Hepatocyte (in vitro differentiated cells): ENCODE results near the gene AXIN2. TPM values are rescaled to one million over a fixed set of nuclear protein-coding genes. Genes with fewer than 3 reads are reported as not detected.

Experiments used
- DNase-seq: peaks from one replicate; pipeline ENCODE4 v3.0.0-alpha.2; 2016; ENCODE audit warnings: low spot score
- H2AFZ ChIP-seq: fragments of 200-600 bp; sonication (generic); 2 replicates; pipeline ENCODE4 v1.6.0; 2016; ENCODE audit warnings: antibody characterized with exemption, mild to moderate bottlenecking
- H3K27ac ChIP-seq: fragments of 200-600 bp; sonication (generic); 2 replicates; pipeline ENCODE4 v1.5.1; 2016; ENCODE audit warnings: mild to moderate bottlenecking
- H3K27me3 ChIP-seq: fragments of 200-600 bp; sonication (generic); 2 replicates; pipeline ENCODE4 v1.6.1; 2016
- H3K36me3 ChIP-seq: fragments of 200-600 bp; sonication (generic); replicated peaks from 2 replicates; pipeline ENCODE4 v1.5.1; 2016; ENCODE audit warnings: low read depth; ENCODE audit not compliant: insufficient read depth
- H3K4me1 ChIP-seq: fragments of 200-600 bp; sonication (generic); 2 replicates; pipeline ENCODE4 v1.5.1; 2016; ENCODE audit warnings: mild to moderate bottlenecking, moderate library complexity; ENCODE audit not compliant: insufficient read depth
- H3K4me2 ChIP-seq: fragments of 200-600 bp; sonication (generic); 2 replicates; pipeline ENCODE4 v1.6.0; 2016
- H3K4me3 ChIP-seq: fragments of 200-600 bp; sonication (generic); 2 replicates; pipeline ENCODE4 v1.5.1; 2016; ENCODE audit warnings: mild to moderate bottlenecking
- H3K79me2 ChIP-seq: fragments of 200-600 bp; sonication (generic); 2 replicates; pipeline ENCODE4 v1.6.0; 2017; ENCODE audit warnings: mild to moderate bottlenecking
- H3K9me2 ChIP-seq: fragments of 200-600 bp; sonication (generic); replicated peaks from 2 replicates; pipeline ENCODE4 v1.6.0; 2017; ENCODE audit warnings: mild to moderate bottlenecking; ENCODE audit not compliant: insufficient read depth
- H3K9me3 ChIP-seq: fragments of 200-600 bp; sonication (generic); 2 replicates; pipeline ENCODE4 v1.5.1; 2016; ENCODE audit warnings: low read depth, mild to moderate bottlenecking
- H4K20me1 ChIP-seq: fragments of 200-600 bp; sonication (generic); 2 replicates; pipeline ENCODE4 v1.6.0; 2016; ENCODE audit warnings: mild to moderate bottlenecking; ENCODE audit not compliant: insufficient read depth, poor library complexity, severe bottlenecking
- EZH2 ChIP-seq: fragments of 200-600 bp; sonication (generic); IDR thresholded peaks from 2 replicates; pipeline ENCODE4 v1.6.1; 2016; ENCODE audit warnings: antibody characterized with exemption, mild to moderate bottlenecking, borderline replicate concordance
- EZH2phosphoT487 ChIP-seq: fragments of 200-600 bp; sonication (generic); IDR thresholded peaks from one replicate; pipeline ENCODE4 v1.6.1; 2018; ENCODE audit warnings: antibody characterized with exemption, mild to moderate bottlenecking, low read depth, moderate library complexity; ENCODE audit not compliant: unreplicated experiment, severe bottlenecking
- WGBS: methylation state at CpG from one replicate; pipeline ENCODE4 v1.1.6; 2016; ENCODE audit warnings: low lambda C conversion rate; ENCODE audit errors: missing lambda C conversion rate; 5-methylcytosine and 5-hydroxymethylcytosine counted together
- polyA plus RNA-seq: library from polyadenylated mRNA; unstranded; fragments of >200 nt; fragmentation: Nextera tagmentation; extraction: Ambion mirVana; gene quantifications from 2 replicates; pipeline ENCODE4 v1.2.1, GENCODE V29; 2016
- total RNA-seq: library from RNA; depleted of rRNA; stranded (reverse); fragments of >200 nt; gene quantifications from 2 replicates; pipeline ENCODE4 v1.2.3, GENCODE V29; 2014
- TF ChIP-seq, protein P1 (sequence below): fragments of 200-600 bp; sonication (generic); IDR thresholded peaks from 2 replicates; pipeline ENCODE4 v1.5.1; 2016; ENCODE audit warnings: antibody characterized with exemption, mild to moderate bottlenecking; ENCODE audit not compliant: poor library complexity

AXIN2 gene
- total and polyA plus RNA-seq, 2 experiments from 2014 or later: 15.4 to 22.3 TPM

DNA sequence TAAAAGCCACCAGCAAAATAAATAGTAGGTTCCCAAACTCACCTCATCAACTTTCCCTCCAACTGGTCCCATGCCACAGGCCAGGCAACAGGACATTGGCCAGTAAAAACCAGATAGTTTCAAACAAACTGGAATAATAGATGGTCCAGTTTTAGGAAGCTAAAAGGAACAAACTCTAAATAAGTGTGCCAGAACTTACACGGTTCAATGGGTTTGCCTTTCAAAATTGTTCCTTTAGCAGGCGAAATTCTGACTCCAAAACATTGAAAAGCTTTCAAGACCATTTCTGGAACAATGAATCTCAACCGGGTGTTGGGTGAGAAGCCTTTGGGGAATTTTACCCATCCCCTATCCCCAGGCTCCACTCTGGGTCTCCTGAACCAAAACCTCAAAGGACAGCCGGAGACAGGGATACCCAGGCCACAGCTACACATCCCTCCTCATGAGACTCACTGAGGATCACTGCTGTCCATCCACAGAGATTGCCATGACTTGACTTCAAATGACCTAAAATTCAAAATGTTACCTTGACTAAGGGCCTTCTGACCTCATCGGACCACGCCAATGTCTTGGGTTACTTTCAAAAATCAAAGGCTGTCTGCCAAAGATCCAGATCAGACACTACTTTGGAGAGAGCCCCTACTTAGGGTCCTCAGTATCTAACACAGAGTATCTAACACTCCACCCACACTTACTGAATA, 13.0 kb downstream of the AXIN2 start:
- no peaks in the 10 kb centered on the region for H3K27me3 ChIP-seq
- H3K9me3 ChIP-seq: no peaks in the 10 kb centered on the region
- H3K9me2 ChIP-seq: no peaks in the 10 kb centered on the region
- WGBS: 93% methylated on average over 6 of the region's 6 CpGs
- H3K36me3 ChIP-seq: no peaks in the 10 kb centered on the region
- peaks cover 77% of the 10 kb centered on the region for H3K4me1 ChIP-seq
- no peak overlapping the region for H3K4me2 ChIP-seq
- peaks cover 36% of the 10 kb centered on the region for H3K79me2 ChIP-seq
- H3K4me3 ChIP-seq: no peak overlapping the region
- peaks cover 77% of the 10 kb centered on the region for H4K20me1 ChIP-seq
- H2AFZ ChIP-seq: no peak overlapping the region
- no peak for TF ChIP-seq EZH2phosphoT487
- DNase-seq: no peak
- peak overlapping the region; percentile 95 for H3K27ac ChIP-seq

DNA sequence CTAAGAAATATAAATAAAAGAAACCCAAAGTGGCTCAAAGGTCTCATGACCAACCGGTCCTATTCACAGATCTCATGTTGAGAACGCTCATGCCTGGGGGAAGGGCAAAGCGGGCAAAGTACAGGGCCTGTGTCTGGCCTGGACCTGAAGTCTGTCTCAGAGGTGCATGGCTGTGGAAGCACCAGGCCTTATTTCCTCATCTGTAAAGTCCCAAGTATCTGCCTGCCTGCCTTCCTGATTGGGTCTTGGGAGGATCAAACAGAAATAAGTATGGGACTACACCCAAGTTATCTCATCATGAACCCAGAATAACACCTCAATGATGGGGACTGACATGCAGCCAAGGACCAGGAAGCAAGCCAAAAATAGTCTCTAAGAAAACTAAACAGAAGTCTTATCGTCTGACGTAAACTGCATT, 14.2 kb downstream of the AXIN2 start:
- TF ChIP-seq, protein P1, sequence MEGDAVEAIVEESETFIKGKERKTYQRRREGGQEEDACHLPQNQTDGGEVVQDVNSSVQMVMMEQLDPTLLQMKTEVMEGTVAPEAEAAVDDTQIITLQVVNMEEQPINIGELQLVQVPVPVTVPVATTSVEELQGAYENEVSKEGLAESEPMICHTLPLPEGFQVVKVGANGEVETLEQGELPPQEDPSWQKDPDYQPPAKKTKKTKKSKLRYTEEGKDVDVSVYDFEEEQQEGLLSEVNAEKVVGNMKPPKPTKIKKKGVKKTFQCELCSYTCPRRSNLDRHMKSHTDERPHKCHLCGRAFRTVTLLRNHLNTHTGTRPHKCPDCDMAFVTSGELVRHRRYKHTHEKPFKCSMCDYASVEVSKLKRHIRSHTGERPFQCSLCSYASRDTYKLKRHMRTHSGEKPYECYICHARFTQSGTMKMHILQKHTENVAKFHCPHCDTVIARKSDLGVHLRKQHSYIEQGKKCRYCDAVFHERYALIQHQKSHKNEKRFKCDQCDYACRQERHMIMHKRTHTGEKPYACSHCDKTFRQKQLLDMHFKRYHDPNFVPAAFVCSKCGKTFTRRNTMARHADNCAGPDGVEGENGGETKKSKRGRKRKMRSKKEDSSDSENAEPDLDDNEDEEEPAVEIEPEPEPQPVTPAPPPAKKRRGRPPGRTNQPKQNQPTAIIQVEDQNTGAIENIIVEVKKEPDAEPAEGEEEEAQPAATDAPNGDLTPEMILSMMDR: no peak
- no peak for TF ChIP-seq EZH2phosphoT487
- no peak for TF ChIP-seq EZH2
- Histone ChIP-seq H3K36me3 (no peaks in the 10 kb centered on the region), H3K9me3 (no peaks in the 10 kb centered on the region), H3K27me3 (no peaks in the 10 kb centered on the region), H3K9me2 (no peaks in the 10 kb centered on the region), H4K20me1 (peaks cover 79% of the 10 kb centered on the region), H3K4me3 (no peak overlapping the region), H3K4me1 (peaks cover 80% of the 10 kb centered on the region), H3K79me2 (peaks cover 47% of the 10 kb centered on the region), H3K27ac (peak overlapping the region; percentile 95), H3K4me2 (peak overlapping the region; percentile 59), H2AFZ (no peak overlapping the region)
- WGBS: 39% methylated on average over 5 of the region's 5 CpGs
- DNase-seq: peak; percentile 79

DNA sequence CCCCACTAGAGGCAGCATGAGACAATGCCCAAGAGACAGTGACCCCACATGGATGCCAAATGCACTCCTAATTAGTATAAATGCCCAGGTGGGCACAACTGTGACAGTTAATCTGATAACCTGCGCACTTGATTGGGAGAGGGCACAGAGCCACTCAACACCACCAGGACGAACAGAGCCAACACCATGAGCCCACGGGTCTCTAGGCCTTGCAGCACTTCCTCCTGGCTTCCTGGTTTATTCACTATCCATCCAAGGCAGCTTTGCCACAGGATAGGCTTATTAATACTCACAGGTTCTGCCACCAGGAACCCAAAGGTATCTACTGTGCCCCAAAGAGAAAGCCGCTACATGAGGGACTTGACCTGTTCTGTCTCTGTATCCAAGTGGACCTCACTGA, 14.9 kb downstream of the AXIN2 start:
- no peaks in the 10 kb centered on the region for H3K27me3 ChIP-seq
- TF ChIP-seq EZH2phosphoT487: no peak
- TF ChIP-seq, protein P1: no peak
- TF ChIP-seq EZH2: no peak
- no peak overlapping the region for H3K4me3 ChIP-seq
- peaks cover 73% of the 10 kb centered on the region for H3K4me1 ChIP-seq
- no peak for DNase-seq
- H3K36me3 ChIP-seq: no peaks in the 10 kb centered on the region
- H3K9me3 ChIP-seq: no peaks in the 10 kb centered on the region
- WGBS: 98% methylated on average over 4 of the region's 4 CpGs
- peak overlapping the region; percentile 95 for H3K27ac ChIP-seq
- H2AFZ ChIP-seq: no peak overlapping the region
- H3K4me2 ChIP-seq: peak overlapping the region; percentile 59
- H3K9me2 ChIP-seq: no peaks in the 10 kb centered on the region
- H4K20me1 ChIP-seq: peaks cover 79% of the 10 kb centered on the region
- peaks cover 54% of the 10 kb centered on the region for H3K79me2 ChIP-seq

DNA sequence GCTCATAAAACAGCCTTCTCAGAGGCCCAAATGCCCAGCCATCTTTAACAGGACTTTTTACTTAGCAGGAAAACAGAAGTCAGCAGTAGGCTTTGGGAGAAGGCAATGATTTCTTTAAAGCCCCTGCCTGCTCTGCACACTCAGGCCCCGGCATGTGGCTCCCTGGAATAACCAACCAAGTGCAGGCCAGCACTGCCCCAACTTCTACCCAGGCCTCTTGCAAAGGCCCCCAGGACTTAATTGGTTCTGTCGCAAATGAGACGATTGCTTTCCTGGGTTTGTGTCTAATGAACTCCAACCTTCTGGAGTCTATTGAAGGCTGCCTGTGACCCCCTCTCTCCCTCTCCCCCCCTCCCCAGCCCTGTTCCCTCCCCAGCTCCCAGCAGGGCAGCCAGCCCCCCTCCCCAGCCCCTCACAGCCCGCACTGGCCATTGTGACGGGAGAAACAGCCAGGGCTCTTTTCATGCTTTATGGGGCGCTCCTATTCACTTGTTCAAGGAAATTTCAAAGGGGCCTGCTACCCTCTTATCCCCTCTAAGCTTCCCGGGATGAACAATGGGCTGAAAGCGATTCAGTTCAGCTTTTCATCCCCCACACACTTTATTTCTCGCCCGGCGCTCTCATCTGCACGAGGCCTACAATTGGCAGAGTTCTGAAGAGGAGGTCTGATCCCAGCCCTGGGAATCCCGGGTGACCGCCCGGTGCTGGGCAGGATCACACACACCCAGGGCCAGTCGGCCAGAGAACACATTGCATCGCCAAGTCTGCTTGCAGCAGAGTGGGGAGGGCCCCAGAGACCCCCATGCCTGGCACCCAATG, 15.5 kb downstream of the AXIN2 start:
- Histone ChIP-seq H3K27me3 (no peaks in the 10 kb centered on the region), H3K4me1 (peaks cover 68% of the 10 kb centered on the region), H3K27ac (peak overlapping the region; percentile 95), H3K9me3 (no peaks in the 10 kb centered on the region), H3K9me2 (no peaks in the 10 kb centered on the region), H3K4me3 (no peak overlapping the region), H3K4me2 (peak overlapping the region; percentile 59), H4K20me1 (peaks cover 73% of the 10 kb centered on the region), H3K36me3 (no peaks in the 10 kb centered on the region), H2AFZ (no peak overlapping the region), H3K79me2 (peaks cover 61% of the 10 kb centered on the region)
- WGBS: 82% methylated on average over 17 of the region's 17 CpGs
- DNase-seq: no peak
- TF ChIP-seq EZH2phosphoT487 (no peak), EZH2 (no peak)
- TF ChIP-seq, protein P1: no peak
